Spleen (tissue), 11 donors: ENCODE results near the gene GRIN2C. TPM values are rescaled to one million over a fixed set of nuclear protein-coding genes. Genes with fewer than 3 reads are reported as not detected.
A peak's percentile ranks its signal among the peaks of the same experiment; 100 is the strongest.

Experiments used
- DNase-seq: peaks from one replicate; pipeline ENCODE4 v3.0.0-alpha.2; 2020
- H3K27ac ChIP-seq, 8 donors: fragments of 200-600 bp; sonication (generic) in 7 of 8; 1 replicate in 4 of 8; 2 replicates in 4 of 8; pipeline versions ENCODE4 v1.5.0 to v1.8.0; 2016 to 2021; ENCODE audit warnings: inconsistent platforms in 4 of 8, mild to moderate bottlenecking in 4 of 8, moderate library complexity in 1 of 8
- H3K27me3 ChIP-seq, 7 donors: fragments of 200-600 bp; sonication (generic) in 6 of 7; replicated peaks in 1 of 7; 1 replicate in 4 of 7; 2 replicates in 3 of 7; pipeline versions ENCODE4 v1.5.0 to v1.8.0; 2016 to 2021; ENCODE audit warnings: inconsistent platforms in 3 of 7, mild to moderate bottlenecking in 1 of 7
- H3K36me3 ChIP-seq, 6 donors: fragments of 200-600 bp; sonication (generic) in 5 of 6; 1 replicate in 4 of 6; 2 replicates in 2 of 6; pipeline versions ENCODE4 v1.5.0 to v1.8.0; 2016 to 2021; ENCODE audit warnings: inconsistent platforms in 2 of 6
- H3K4me1 ChIP-seq, 6 donors: fragments of 200-600 bp; sonication (generic) in 5 of 6; 1 replicate in 3 of 6; 2 replicates in 3 of 6; pipeline versions ENCODE4 v1.5.0 to v1.8.0; 2016 to 2021; ENCODE audit warnings: inconsistent platforms in 3 of 6
- H3K4me3 ChIP-seq, 8 donors: fragments of 200-600 bp; sonication (generic) in 7 of 8; 1 replicate in 4 of 8; 2 replicates in 4 of 8; pipeline versions ENCODE4 v1.5.0 to v1.8.0; 2016 to 2021; ENCODE audit warnings: inconsistent platforms in 4 of 8, mild to moderate bottlenecking in 4 of 8, moderate library complexity in 2 of 8
- H3K9me3 ChIP-seq, 8 donors: fragments of 200-600 bp; sonication (generic) in 7 of 8; 1 replicate in 4 of 8; 2 replicates in 4 of 8; pipeline versions ENCODE4 v1.5.0 to v1.8.0; 2016 to 2021; ENCODE audit warnings: inconsistent platforms in 4 of 8
- CTCF ChIP-seq, 11 experiments: fragments of 200-600 bp in 7 of 11; fragments of 450-650 bp in 4 of 11; sonication (generic) in 4 of 11; IDR thresholded peaks in 8 of 11; conservative IDR thresholded peaks in 3 of 11; 1 replicate in 7 of 11; 2 replicates in 4 of 11; pipeline versions ENCODE4 v1.4.0 to v1.8.0; 2016 to 2021; ENCODE audit warnings: antibody characterized with exemption in 11 of 11, inconsistent platforms in 4 of 11, mild to moderate bottlenecking in 1 of 11
- POLR2A ChIP-seq, 3 donors: fragments of 450-650 bp; IDR thresholded peaks; one replicate each; pipeline ENCODE4 v1.5.1; 2017; ENCODE audit warnings: antibody characterized with exemption in 3 of 3, mild to moderate bottlenecking in 1 of 3
- POLR2AphosphoS5 ChIP-seq, 3 donors: sonication (generic); formaldehyde crosslinking; IDR thresholded peaks; one replicate each; pipeline ENCODE4 v1.5.1; 2017; ENCODE audit warnings: antibody characterized with exemption in 3 of 3
- WGBS, 5 donors: extraction: QIAGEN DNeasy Blood & Tissue Kit in 3 of 5; methylation state at CpG; one replicate each; pipeline versions ENCODE4 v1.1.5 to v1.1.7; 2013 to 2018; 5-methylcytosine and 5-hydroxymethylcytosine counted together
- intact Hi-C: fragments of 100-400 bp; cut with DNase I; formaldehyde crosslinking; loops from one replicate; pipeline ENCODE4 v1.15.0; 2023; ENCODE audit warnings: low total_unique reads
- polyA plus RNA-seq, 3 donors: library from polyadenylated mRNA; stranded (reverse); fragments of 200-250 nt; gene quantifications; one replicate each; pipeline ENCODE4 v1.2.1, GENCODE V29; 2013
- total RNA-seq, 7 donors: library from RNA; depleted of rRNA in 3 of 7; stranded (reverse); fragments of >200 nt in 3 of 7; fragmentation: NEBNext Ultra II Directional in 4 of 7; extraction: Animal tissue kit (Norgen Biotek cat#: 25700) in 4 of 7; gene quantifications; one replicate each; pipeline versions ENCODE4 v1.1.0 to v1.2.1, GENCODE V29; 2016 to 2021
- donor health status: healthy with polysubstance abuse.
- donor health status: DM: no; HTN: no; CAD: no; lungs with moderate emphysema.
- donor health status: DM: no; HTN: no; CAD: no.
- donor health status: Bipolar disorder and iron deficiency.
- donor health status: healthy.
- donor health status: DM: no; HTN: no; CAD: no.
- donor health status: DM: yes; HTN: yes; CAD: no.

Gene GRIN2C
- total and polyA plus RNA-seq, 10 donors, result 0.02 to 1.5 (median 0.20) TPM; not detected in 4

GRCh38 chr17:74857191-74857590 lies 2.5 kb downstream of the GRIN2C start:
- Histone ChIP-seq H3K27me3 (peaks cover 5 to 99% (median 63%) of the 10 kb centered on the region in 7 donors), H3K27ac (no peak overlapping the region), H3K4me3 (no peak overlapping the region), H3K36me3 (no peaks in the 10 kb centered on the region), H3K9me3 (no peaks in the 10 kb centered on the region), H3K4me1 (peaks cover 19 to 40% (median 34%) of the 10 kb centered on the region in 6 donors)
- 68 to 78% (median 69%) methylated on average over 4 of the region's 4 CpGs for WGBS, 5 donors
- no peak for DNase-seq
- TF ChIP-seq POLR2AphosphoS5 (IDR thresholded peaks at IDR 0.05) (no peak), POLR2A (IDR thresholded peaks at IDR 0.05) (no peak), CTCF (IDR thresholded peaks at IDR 0.05 in 8 of 11, conservative IDR thresholded peaks at IDR 0.05 in 3 of 11) (no peak)
- intact Hi-C loops, result no loop called here

- Histone ChIP-seq H3K4me3 (no peak overlapping the region), H3K27me3 (peaks cover 4 to 99% (median 65%) of the 10 kb centered on the region in 7 donors), H3K36me3 (no peaks in the 10 kb centered on the region), H3K4me1 (peaks cover 12 to 37% (median 29%) of the 10 kb centered on the region in 6 donors), H3K27ac (no peak overlapping the region), H3K9me3 (no peaks in the 10 kb centered on the region)
- DNase-seq, result no peak
- intact Hi-C loops, result no loop called here
- TF ChIP-seq CTCF (IDR thresholded peaks at IDR 0.05 in 8 of 11, conservative IDR thresholded peaks at IDR 0.05 in 3 of 11) (no peak), POLR2A (IDR thresholded peaks at IDR 0.05) (no peak), POLR2AphosphoS5 (IDR thresholded peaks at IDR 0.05) (no peak)
- WGBS, 5 donors, result 81 to 89% (median 86%) methylated on average over 7 of the region's 7 CpGs
Measured at GRCh38 chr17:74856112-74856511, 3.6 kb downstream of the GRIN2C start.

- H3K27me3 ChIP-seq, result peaks cover 0 to 99% (median 62%) of the 10 kb centered on the region in 7 donors
- DNase-seq, result no peak
- H3K4me3 ChIP-seq, result no peak overlapping the region
- intact Hi-C loops, result no loop called here
- H3K27ac ChIP-seq, result no peak overlapping the region
- 81 to 93% (median 88%) methylated on average over 4 of the region's 4 CpGs for WGBS, 5 donors
- H3K36me3 ChIP-seq, result no peaks in the 10 kb centered on the region
- TF ChIP-seq POLR2AphosphoS5 (IDR thresholded peaks at IDR 0.05) (no peak), CTCF (IDR thresholded peaks at IDR 0.05 in 8 of 11, conservative IDR thresholded peaks at IDR 0.05 in 3 of 11) (no peak), POLR2A (IDR thresholded peaks at IDR 0.05) (no peak)
- H3K4me1 ChIP-seq, result peaks cover 4 to 29% (median 21%) of the 10 kb centered on the region in 6 donors
- H3K9me3 ChIP-seq, result no peaks in the 10 kb centered on the region
Measured at GRCh38 chr17:74855323-74855722, 4.4 kb downstream of the GRIN2C start.

GRCh38 chr17:74854792-74855191 lies 4.9 kb downstream of the GRIN2C start:
- H3K27me3 ChIP-seq, result peaks cover 0 to 99% (median 62%) of the 10 kb centered on the region in 7 donors
- DNase-seq, result no peak
- TF ChIP-seq POLR2AphosphoS5 (IDR thresholded peaks at IDR 0.05) (peak in 1 of 3 donors; percentile 9), CTCF (IDR thresholded peaks at IDR 0.05 in 8 of 11, conservative IDR thresholded peaks at IDR 0.05 in 3 of 11) (no peak), POLR2A (IDR thresholded peaks at IDR 0.05) (no peak)
- no peak overlapping the region for H3K27ac ChIP-seq
- no peaks in the 10 kb centered on the region for H3K9me3 ChIP-seq
- H3K4me3 ChIP-seq, result no peak overlapping the region
- 87 to 92% (median 91%) methylated on average over 9 to 17 of the region's 17 CpGs for WGBS, 5 donors
- intact Hi-C loops, result no loop called here
- H3K36me3 ChIP-seq, result no peaks in the 10 kb centered on the region
- peaks cover 0 to 24% (median 16%) of the 10 kb centered on the region in 6 donors for H3K4me1 ChIP-seq
